VCaP (cell line): ENCODE measurements around the gene CDK4.
A peak's percentile ranks its signal among the peaks of the same experiment; 100 is the strongest.
"Not testable (repeated sequence)": the region's sequence is repeated elsewhere in the genome, so short reads cannot be mapped to it uniquely, and the experiment has no call there.

Experiments
- H3K27ac ChIP-seq: fragments of 450-650 bp; 2 replicates; pipeline ENCODE4 v1.5.1; 2017
- TF ChIP-seq, protein P1 (sequence below): fragments of 450-650 bp; conservative IDR thresholded peaks from 2 replicates; pipeline ENCODE4 v1.5.1; 2017; ENCODE audit warnings: mild to moderate bottlenecking, moderate library complexity

CDK4 gene

DNA sequence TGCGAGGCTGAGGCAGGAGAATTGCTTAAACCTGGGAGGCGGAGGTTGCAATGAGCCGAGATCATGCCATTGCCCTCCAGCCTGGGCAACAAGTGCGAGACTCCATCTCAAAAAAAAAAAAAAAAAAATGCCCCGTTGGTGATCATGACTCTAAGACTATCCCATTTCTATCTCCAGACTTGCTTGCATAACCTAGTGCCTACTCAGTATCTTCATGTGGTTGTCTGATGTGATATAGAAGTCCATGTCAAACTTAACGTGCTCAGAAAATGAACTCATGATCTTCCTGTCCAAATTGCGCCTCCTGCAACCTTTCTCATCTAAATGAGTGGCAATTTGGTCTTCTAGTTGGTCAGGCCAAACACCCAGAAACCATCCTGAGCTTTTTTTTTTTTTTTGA is 25.8 kb upstream of the CDK4 start:
- TF ChIP-seq, protein P1, sequence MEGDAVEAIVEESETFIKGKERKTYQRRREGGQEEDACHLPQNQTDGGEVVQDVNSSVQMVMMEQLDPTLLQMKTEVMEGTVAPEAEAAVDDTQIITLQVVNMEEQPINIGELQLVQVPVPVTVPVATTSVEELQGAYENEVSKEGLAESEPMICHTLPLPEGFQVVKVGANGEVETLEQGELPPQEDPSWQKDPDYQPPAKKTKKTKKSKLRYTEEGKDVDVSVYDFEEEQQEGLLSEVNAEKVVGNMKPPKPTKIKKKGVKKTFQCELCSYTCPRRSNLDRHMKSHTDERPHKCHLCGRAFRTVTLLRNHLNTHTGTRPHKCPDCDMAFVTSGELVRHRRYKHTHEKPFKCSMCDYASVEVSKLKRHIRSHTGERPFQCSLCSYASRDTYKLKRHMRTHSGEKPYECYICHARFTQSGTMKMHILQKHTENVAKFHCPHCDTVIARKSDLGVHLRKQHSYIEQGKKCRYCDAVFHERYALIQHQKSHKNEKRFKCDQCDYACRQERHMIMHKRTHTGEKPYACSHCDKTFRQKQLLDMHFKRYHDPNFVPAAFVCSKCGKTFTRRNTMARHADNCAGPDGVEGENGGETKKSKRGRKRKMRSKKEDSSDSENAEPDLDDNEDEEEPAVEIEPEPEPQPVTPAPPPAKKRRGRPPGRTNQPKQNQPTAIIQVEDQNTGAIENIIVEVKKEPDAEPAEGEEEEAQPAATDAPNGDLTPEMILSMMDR: no peak
- no peak overlapping the region for H3K27ac ChIP-seq

DNA sequence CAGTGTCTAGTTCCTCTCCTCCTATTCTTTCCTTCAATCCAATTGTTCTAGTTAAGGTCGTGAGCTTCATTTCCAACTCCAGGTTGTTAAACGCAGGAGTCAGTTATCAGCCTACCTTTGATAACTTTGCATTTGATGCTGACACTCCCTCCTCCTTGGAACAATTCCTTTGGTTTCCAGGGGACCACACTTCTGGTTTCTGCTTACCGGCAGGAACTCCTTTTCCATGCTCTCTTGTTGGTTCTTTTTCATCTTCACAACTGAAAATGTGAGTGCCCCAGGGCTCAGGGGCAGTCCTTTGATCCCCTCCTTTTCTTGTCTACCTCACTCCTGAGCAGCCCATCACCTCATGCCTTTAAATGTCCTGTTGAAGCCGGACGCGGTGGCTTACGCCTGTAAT is 25.3 kb upstream of the CDK4 start:
- TF ChIP-seq, protein P1: no peak
- H3K27ac ChIP-seq: no peak overlapping the region

DNA sequence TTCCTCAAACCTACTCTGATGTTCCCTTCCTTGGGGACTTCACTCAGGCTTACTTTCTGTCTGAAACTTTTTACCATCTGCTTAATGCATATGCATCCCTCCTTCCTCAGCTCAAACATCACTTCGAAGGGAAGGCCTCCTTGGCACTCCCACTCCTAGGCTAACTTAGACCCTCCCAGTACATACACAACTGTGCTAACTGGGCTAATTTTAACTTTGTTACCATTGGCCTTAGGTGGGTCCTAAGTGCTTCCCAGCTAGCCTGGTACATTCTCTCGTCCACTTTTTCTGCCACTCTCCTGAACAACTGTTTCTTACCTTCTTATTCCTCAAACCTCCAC is 24.1 kb upstream of the CDK4 start:
- no peak overlapping the region for H3K27ac ChIP-seq
- TF ChIP-seq, protein P1: no peak

DNA sequence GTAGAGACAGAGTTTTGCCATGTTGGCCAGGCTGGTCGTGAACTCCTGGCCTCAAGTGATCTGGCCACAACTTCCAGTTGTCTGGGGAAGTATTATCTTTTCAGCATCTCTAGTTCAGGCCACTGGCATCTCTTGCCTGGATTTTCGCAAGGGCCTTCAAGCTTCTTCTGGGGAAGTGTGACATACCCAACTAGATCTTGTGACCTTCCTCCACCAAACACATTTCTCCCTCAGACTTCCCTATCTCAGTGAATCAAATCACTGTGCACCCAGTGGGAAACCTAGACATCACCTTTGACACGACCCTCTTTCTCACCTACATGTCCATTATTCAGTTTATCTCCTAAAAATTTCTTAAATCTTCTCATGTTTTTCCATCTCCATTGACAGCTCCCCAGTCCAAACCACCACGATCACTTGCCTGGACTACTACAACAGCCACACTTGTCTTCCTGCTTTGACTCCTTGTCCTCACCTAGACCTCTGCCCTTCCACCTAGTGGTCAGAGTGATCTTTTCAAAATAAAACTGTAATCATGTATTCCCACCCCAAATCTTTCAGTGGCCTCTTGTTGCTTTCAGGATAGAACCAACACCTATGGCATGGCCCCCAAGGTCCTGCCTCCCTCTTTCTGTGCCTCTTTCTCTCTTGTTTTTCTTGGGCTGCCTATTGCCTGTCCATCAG is 23.6 kb upstream of the CDK4 start:
- TF ChIP-seq, protein P1: no peak
- H3K27ac ChIP-seq: no peak overlapping the region

DNA sequence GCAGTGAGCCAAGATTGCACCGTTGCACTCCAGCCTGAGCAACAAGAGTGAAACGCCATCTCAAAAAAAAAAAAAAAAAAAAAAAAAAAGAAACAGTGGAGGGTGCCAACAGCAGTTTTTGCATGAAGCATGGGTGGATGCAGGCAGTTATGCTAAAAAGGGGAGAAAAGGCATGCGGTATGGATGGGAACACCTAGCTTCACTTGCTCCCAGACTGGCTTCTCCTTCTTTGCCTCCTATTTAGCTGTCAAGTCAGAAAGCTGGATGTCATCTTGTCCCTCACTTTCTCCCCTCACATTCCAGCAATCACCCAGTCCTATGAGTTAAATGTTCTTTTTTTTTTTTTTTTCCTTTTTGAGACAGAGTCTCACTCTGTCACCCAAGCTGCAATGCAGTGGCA is 22.9 kb upstream of the CDK4 start:
- no peak overlapping the region for H3K27ac ChIP-seq
- TF ChIP-seq, protein P1: no peak

DNA sequence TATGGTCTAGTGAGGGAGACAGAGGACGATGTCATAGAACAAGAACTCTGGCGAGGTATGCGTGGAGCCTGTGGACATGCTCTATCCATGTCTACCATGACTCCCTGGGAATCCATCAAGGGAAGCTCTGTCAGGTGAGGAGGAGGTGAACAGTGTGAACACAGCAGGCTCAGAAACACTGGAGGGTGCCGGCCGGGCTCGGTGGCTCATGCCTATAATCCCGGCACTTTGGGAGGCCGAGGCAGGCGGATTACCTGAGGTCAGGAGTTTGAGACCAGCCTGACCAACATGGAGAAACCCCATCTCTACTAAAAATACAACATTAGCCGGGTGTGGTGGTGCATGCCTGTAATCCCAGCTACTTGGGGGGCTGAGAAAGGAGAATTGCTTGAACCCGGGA is 22.5 kb upstream of the CDK4 start:
- not testable (repeated sequence) for H3K27ac ChIP-seq

DNA sequence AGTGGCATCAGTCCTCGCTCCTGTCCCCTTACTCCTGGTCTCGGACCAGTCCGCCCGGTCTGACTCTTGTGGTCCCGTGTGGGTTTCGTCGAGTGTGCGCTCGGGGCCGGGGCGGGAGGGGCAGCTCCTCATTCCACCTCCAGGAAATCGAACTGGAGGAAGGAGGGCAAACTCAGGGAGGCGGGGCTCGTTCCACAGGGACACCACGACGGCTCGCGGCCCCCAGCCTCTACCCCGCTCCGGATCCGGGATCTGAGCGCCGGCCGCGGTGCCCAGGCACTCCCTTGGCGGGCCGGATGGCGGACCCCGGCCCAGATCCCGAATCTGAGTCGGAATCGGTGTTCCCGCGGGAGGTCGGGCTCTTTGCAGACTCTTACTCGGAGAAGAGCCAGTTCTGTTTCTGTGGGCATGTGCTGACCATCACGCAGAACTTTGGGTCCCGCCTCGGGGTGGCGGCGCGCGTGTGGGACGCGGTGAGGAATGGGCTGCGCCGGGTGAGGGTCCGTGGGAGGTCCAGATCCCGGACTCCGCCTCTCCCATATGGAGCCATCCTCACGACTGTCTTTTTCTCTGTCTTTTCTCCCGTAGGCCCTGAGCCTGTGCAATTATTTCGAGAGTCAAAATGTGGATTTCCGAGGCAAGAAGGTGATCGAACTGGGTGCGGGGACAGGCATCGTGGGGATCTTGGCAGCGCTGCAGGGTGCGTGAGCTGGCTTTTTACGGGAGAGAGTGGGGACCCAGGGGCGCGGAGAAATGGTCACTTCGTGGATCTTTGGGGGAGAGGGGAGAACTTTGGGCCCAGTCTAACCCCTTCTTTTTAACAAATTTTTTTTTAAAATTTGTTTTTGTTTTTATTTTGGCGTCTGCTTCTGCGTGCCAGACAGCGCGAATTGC is 20.6 kb upstream of the CDK4 start, which contains the start of gene EEF1AKMT3:
Gene EEF1AKMT3, plus strand, starts transcription at position 186 of the 894 bp plus-strand sequence. Its CDS starts 111 bp downstream, at position 297.
- TF ChIP-seq, protein P1: no peak

More for the DNA sequence above, 20.6 kb upstream of the CDK4 start, which contains the start of gene EEF1AKMT3:
- H3K27ac ChIP-seq: peak within 1 kb of the TSS; percentile 98
